AG09319 (cell line): ENCODE results near the gene IER3IP1.

Experiments used
- DNase-seq: peaks from one replicate; pipeline ENCODE4 v3.0.0-alpha.2; 2010; ENCODE audit warnings: low read depth; ENCODE audit errors: extremely low read depth
- TF ChIP-seq, protein P1 (sequence below): IDR thresholded peaks from 2 replicates; pipeline ENCODE4 v1.5.1; 2011; ENCODE audit warnings: low read depth, mild to moderate bottlenecking, inconsistent platforms, low read length, moderate library complexity

IER3IP1 gene

DNA sequence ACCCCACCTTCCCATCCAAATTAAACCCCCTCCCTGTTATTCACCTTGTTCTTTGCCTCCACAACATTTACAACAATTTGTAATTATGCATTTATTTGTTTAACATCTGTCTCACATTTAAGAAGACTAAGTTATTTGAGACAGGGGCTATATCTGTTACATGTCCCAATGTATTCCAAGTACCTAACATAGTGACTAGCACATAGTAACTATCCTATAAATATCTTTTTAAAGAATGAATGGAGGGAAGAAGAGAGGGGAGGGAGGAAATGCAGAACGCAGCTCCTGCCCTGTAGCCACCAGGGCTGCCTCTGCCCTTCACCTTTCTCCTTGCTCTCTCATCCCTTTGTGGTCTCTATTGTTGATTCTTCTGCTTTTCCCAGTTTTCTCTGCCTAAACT, 66.4 kb downstream of the IER3IP1 start:
- TF ChIP-seq, protein P1, sequence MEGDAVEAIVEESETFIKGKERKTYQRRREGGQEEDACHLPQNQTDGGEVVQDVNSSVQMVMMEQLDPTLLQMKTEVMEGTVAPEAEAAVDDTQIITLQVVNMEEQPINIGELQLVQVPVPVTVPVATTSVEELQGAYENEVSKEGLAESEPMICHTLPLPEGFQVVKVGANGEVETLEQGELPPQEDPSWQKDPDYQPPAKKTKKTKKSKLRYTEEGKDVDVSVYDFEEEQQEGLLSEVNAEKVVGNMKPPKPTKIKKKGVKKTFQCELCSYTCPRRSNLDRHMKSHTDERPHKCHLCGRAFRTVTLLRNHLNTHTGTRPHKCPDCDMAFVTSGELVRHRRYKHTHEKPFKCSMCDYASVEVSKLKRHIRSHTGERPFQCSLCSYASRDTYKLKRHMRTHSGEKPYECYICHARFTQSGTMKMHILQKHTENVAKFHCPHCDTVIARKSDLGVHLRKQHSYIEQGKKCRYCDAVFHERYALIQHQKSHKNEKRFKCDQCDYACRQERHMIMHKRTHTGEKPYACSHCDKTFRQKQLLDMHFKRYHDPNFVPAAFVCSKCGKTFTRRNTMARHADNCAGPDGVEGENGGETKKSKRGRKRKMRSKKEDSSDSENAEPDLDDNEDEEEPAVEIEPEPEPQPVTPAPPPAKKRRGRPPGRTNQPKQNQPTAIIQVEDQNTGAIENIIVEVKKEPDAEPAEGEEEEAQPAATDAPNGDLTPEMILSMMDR: no peak
- DNase-seq: no peak

DNA sequence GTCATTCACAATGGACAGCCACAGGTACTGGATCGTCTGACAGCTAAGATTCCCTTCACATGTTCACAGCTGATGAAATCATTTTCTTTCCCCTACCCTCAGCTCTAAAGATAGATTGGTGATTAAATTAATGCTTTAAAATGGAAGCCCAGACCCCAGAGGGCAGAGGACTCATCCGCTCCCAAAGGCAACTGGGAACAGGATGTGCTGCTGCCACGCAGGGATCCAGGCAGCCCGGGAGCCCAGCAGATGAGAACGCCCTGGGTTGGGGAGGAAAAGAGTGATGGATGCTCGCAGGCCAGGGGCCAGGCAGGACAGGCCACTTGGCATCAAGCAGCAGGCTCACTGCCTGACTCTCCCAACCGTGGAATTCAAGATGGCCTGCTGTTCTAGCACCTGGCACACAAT, 67.2 kb downstream of the IER3IP1 start:
- TF ChIP-seq, protein P1: no peak
- DNase-seq: no peak

DNA sequence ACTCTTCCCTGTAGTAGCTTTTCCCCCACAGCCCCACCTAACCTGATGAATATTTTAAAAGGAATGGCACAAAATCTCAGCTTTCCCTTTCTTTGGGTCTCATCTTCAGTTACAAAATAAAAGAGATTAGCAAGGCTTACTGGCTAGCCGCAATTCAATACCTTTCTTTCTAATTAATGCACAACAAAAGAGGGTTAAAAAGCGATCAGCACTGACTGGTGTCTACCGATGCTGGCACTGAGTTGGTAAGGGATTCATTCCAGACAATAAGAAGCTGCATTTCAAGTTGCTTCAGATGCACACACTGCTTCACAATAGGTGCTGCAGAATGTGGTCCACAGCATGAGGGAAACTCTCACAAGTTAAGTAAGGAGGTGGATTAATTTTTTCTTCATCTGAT, 67.8 kb downstream of the IER3IP1 start:
- TF ChIP-seq, protein P1: no peak
- DNase-seq: no peak
